ENCODE measurements around the gene KLF2. TPM values are rescaled to one million over a fixed set of nuclear protein-coding genes. Genes with fewer than 3 reads are reported as not detected.

KLF2 gene
- total and polyA plus RNA-seq, 2 donors (not counting 1 experiment from before 2014, with no cell fraction given) = 6.7 to 19.2 TPM

DNA sequence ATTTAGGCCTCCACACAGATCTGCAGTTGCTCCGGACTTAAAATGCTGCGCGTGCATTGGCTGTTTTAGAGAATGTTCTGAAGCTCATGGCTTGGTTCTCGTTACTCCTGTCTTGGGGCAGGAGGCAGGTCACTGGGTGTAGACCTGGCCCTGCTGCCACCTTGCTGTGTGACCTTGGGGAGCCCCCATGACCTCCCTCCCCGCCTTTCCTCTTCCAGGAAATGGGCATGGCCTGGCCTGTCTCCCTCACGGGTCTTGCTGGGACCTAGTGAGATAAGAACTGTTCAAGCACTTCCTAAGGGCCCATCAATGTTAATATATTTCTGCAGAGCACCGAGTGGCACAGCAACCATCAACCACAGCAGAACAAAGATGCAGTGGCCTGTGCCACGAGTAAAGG is 49.4 kb downstream of the KLF2 start:
- Histone ChIP-seq H3K27ac (ENCODE audit: insufficient read depth, low read length) (peak overlapping the region; percentile 40), H3K9me3 (ENCODE audit: control insufficient read depth, insufficient read depth, low read depth, low read length) (no peaks in the 10 kb centered on the region), H3K4me1 (ENCODE audit: control insufficient read depth, extremely low read depth, insufficient read depth, low read length) (peaks cover 30% of the 10 kb centered on the region), H3K4me3 (replicated peaks in 1 of 4; ENCODE audit: control extremely low read depth in 1 of 4, insufficient read depth in 1 of 4, low read depth in 3 of 4, low read length in 4 of 4) (no peak overlapping the region), H3K9ac (ENCODE audit: insufficient read depth, low read length) (no peak overlapping the region), H4K20me1 (ENCODE audit: control insufficient read depth, extremely low read depth, insufficient read depth, low read length) (no peaks in the 10 kb centered on the region), H3K4me2 (ENCODE audit: extremely low read depth, insufficient read depth, low read length) (peak overlapping the region; percentile 54), H2AFZ (ENCODE audit: low read length) (no peak overlapping the region), H3K36me3 (ENCODE audit: control insufficient read depth, insufficient read depth, low read length) (peaks cover 14% of the 10 kb centered on the region), H3K79me2 (ENCODE audit: control insufficient read depth, insufficient read depth, low read length) (no peaks in the 10 kb centered on the region), H3K27me3 (ENCODE audit: control insufficient read depth, insufficient read depth, low read length) (no peaks in the 10 kb centered on the region)
- no peak for DNase-seq (ENCODE audit: low read depth in 2 of 2)
- TF ChIP-seq EZH2 (IDR thresholded peaks at IDR 0.05; ENCODE audit: low read length, missing control alignments) = no peak
- TF ChIP-seq, protein P1, sequence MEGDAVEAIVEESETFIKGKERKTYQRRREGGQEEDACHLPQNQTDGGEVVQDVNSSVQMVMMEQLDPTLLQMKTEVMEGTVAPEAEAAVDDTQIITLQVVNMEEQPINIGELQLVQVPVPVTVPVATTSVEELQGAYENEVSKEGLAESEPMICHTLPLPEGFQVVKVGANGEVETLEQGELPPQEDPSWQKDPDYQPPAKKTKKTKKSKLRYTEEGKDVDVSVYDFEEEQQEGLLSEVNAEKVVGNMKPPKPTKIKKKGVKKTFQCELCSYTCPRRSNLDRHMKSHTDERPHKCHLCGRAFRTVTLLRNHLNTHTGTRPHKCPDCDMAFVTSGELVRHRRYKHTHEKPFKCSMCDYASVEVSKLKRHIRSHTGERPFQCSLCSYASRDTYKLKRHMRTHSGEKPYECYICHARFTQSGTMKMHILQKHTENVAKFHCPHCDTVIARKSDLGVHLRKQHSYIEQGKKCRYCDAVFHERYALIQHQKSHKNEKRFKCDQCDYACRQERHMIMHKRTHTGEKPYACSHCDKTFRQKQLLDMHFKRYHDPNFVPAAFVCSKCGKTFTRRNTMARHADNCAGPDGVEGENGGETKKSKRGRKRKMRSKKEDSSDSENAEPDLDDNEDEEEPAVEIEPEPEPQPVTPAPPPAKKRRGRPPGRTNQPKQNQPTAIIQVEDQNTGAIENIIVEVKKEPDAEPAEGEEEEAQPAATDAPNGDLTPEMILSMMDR (conservative IDR thresholded peaks at IDR 0.05 in 1 of 2, IDR thresholded peaks at IDR 0.05 in 1 of 2; ENCODE audit: low read depth in 1 of 2, low read length in 2 of 2) = no peak

DNA sequence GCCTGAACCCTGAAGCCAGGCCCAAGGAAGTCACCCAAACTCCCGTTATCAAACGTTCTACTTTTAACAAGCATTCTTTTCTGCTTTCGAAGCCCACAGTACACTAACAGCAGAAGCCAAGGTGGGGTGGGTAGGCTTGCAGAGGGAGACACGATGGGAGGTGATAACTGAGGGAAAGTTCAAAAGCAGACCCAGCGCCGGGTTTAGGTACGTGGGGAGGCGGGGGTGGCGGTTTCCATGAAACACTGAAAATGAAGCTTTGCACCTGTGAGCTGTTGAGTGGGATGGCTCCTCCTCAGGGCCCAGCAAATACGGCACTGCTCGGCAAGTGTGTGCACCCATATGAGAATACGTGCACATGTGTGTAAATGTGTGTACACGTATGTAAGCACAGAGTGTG is 49.8 kb downstream of the KLF2 start:
- peak overlapping the region; percentile 40 for H3K27ac ChIP-seq (ENCODE audit: insufficient read depth, low read length)
- TF ChIP-seq, protein P1 (conservative IDR thresholded peaks at IDR 0.05 in 1 of 2, IDR thresholded peaks at IDR 0.05 in 1 of 2; ENCODE audit: low read depth in 1 of 2, low read length in 2 of 2) = no peak
- no peak for TF ChIP-seq EZH2 (IDR thresholded peaks at IDR 0.05; ENCODE audit: low read length, missing control alignments)

DNA sequence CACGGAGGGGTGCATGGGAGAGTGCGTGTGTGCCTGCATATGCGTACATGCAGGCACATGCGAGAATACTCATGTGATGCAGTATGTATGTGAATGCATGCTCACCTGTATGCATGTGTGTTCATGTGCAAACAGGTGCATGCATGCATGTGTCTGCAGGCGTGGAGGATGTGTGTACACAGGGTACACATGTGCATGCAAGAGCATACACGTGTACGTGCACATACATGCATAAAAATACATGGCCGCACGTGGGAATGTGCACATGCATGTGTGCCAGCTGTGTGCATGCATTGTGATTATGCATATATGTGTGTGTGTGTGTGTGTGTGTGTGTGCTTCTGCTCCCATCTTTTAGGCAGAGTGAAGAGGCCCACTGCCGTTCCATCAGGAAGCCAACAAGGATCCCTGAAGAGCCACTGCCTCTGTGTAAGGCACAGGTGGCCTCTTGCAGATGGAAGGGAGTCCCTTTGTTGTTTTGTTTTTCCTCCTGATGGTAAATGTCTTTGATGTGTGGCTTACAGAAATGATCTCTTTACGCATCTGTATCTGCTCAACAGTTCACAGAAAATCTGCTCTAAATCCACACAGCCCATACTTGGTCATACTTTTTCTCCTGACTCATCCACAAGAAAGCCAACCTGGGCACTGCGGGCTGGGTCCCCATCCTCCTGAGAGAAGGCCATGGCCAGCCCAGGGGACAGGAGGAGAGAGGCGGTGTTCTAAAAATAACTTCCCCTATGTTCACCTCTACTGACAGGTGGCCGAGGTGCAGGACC is 50.7 kb downstream of the KLF2 start:
- no peak for DNase-seq (ENCODE audit: low read depth in 2 of 2)
- Histone ChIP-seq H2AFZ (ENCODE audit: low read length) (no peak overlapping the region), H3K27me3 (ENCODE audit: control insufficient read depth, insufficient read depth, low read length) (no peaks in the 10 kb centered on the region), H3K9me3 (ENCODE audit: control insufficient read depth, insufficient read depth, low read depth, low read length) (no peaks in the 10 kb centered on the region), H4K20me1 (ENCODE audit: control insufficient read depth, extremely low read depth, insufficient read depth, low read length) (no peaks in the 10 kb centered on the region), H3K27ac (ENCODE audit: insufficient read depth, low read length) (no peak overlapping the region), H3K4me3 (replicated peaks in 1 of 4; ENCODE audit: control extremely low read depth in 1 of 4, insufficient read depth in 1 of 4, low read depth in 3 of 4, low read length in 4 of 4) (no peak overlapping the region), H3K79me2 (ENCODE audit: control insufficient read depth, insufficient read depth, low read length) (no peaks in the 10 kb centered on the region), H3K4me2 (ENCODE audit: extremely low read depth, insufficient read depth, low read length) (no peak overlapping the region), H3K9ac (ENCODE audit: insufficient read depth, low read length) (no peak overlapping the region), H3K36me3 (ENCODE audit: control insufficient read depth, insufficient read depth, low read length) (peaks cover 14% of the 10 kb centered on the region), H3K4me1 (ENCODE audit: control insufficient read depth, extremely low read depth, insufficient read depth, low read length) (peaks cover 30% of the 10 kb centered on the region)
- TF ChIP-seq EZH2 (IDR thresholded peaks at IDR 0.05; ENCODE audit: low read length, missing control alignments) = no peak
- TF ChIP-seq, protein P1 (conservative IDR thresholded peaks at IDR 0.05 in 1 of 2, IDR thresholded peaks at IDR 0.05 in 1 of 2; ENCODE audit: low read depth in 1 of 2, low read length in 2 of 2) = no peak

More for the DNA sequence above, 49.8 kb downstream of the KLF2 start:
- Histone ChIP-seq H4K20me1 (ENCODE audit: control insufficient read depth, extremely low read depth, insufficient read depth, low read length) (no peaks in the 10 kb centered on the region), H3K4me1 (ENCODE audit: control insufficient read depth, extremely low read depth, insufficient read depth, low read length) (peaks cover 30% of the 10 kb centered on the region), H3K4me2 (ENCODE audit: extremely low read depth, insufficient read depth, low read length) (no peak overlapping the region), H3K9me3 (ENCODE audit: control insufficient read depth, insufficient read depth, low read depth, low read length) (no peaks in the 10 kb centered on the region), H3K36me3 (ENCODE audit: control insufficient read depth, insufficient read depth, low read length) (peaks cover 14% of the 10 kb centered on the region), H3K79me2 (ENCODE audit: control insufficient read depth, insufficient read depth, low read length) (no peaks in the 10 kb centered on the region), H2AFZ (ENCODE audit: low read length) (no peak overlapping the region), H3K27me3 (ENCODE audit: control insufficient read depth, insufficient read depth, low read length) (no peaks in the 10 kb centered on the region), H3K4me3 (replicated peaks in 1 of 4; ENCODE audit: control extremely low read depth in 1 of 4, insufficient read depth in 1 of 4, low read depth in 3 of 4, low read length in 4 of 4) (no peak overlapping the region), H3K9ac (ENCODE audit: insufficient read depth, low read length) (no peak overlapping the region)
- no peak for DNase-seq (ENCODE audit: low read depth in 2 of 2)

Data from fibroblast of lung (primary cell).